Neural cell (in vitro differentiated cells): ENCODE measurements around the gene FAM174C. TPM values are rescaled to one million over a fixed set of nuclear protein-coding genes. Genes with fewer than 3 reads are reported as not detected.

Experiments used
- H2AFZ ChIP-seq: fragments of 200-600, 300-800 bp; sonication (generic), shearing (Covaris generic); 2 replicates; pipeline ENCODE4 v1.6.0; 2014; ENCODE audit warnings: low read depth, mild to moderate bottlenecking, antibody characterized with exemption, low read length, moderate library complexity
- H3F3A ChIP-seq: fragments of 200-600 bp; shearing (Covaris generic); 2 replicates; pipeline ENCODE4 v1.6.1; 2016; ENCODE audit warnings: mild to moderate bottlenecking, moderate library complexity, mixed read lengths, antibody characterized with exemption, low read length; ENCODE audit not compliant: insufficient read depth, poor library complexity, severe bottlenecking
- H3K27ac ChIP-seq: fragments of 200-600, 300-800 bp; sonication (generic), shearing (Covaris generic); 2 replicates; pipeline ENCODE4 v1.5.1; 2014; ENCODE audit warnings: mild to moderate bottlenecking, low read length, moderate library complexity
- H3K27me3 ChIP-seq: fragments of 300-800, 200-600 bp; sonication (generic), shearing (Covaris generic); 2 replicates; pipeline ENCODE4 v1.6.0; 2014; ENCODE audit warnings: mild to moderate bottlenecking, low read depth, low read length, moderate library complexity; ENCODE audit not compliant: insufficient read depth
- H3K36me3 ChIP-seq: fragments of 300-800, 200-600 bp; sonication (generic), shearing (Covaris generic); 2 replicates; pipeline ENCODE4 v1.5.1; 2014; ENCODE audit warnings: mild to moderate bottlenecking, antibody characterized with exemption, low read length, moderate library complexity; ENCODE audit not compliant: insufficient read depth
- H3K4me2 ChIP-seq: fragments of 300-800, 200-600 bp; sonication (generic), shearing (Covaris generic); 2 replicates; pipeline ENCODE4 v1.6.0; 2014; ENCODE audit warnings: mild to moderate bottlenecking, low read length
- H3K4me3 ChIP-seq: fragments of 300-800, 200-600 bp; sonication (generic), shearing (Covaris generic); 2 replicates; pipeline ENCODE4 v1.5.1; 2014; ENCODE audit warnings: mild to moderate bottlenecking, low read length, moderate library complexity
- H3K79me2 ChIP-seq: fragments of 200-600 bp; shearing (Covaris generic); replicated peaks from 2 replicates; pipeline ENCODE4 v1.6.0; 2014; ENCODE audit warnings: mild to moderate bottlenecking, low read length, moderate library complexity; ENCODE audit not compliant: insufficient read depth
- H3K9ac ChIP-seq: fragments of 300-800, 200-600 bp; sonication (generic), shearing (Covaris generic); 2 replicates; pipeline ENCODE4 v1.6.1; 2016; ENCODE audit warnings: mild to moderate bottlenecking, low read length, mixed read lengths
- H3K9me2 ChIP-seq: fragments of 200-600 bp; shearing (Covaris generic); 2 replicates; pipeline ENCODE4 v1.6.1; 2016; ENCODE audit warnings: mild to moderate bottlenecking, low read length, mixed read lengths; ENCODE audit not compliant: insufficient read depth
- H3K9me3 ChIP-seq: fragments of 200-600, 300-800 bp; sonication (generic), shearing (Covaris generic); 2 replicates; pipeline ENCODE4 v1.6.1; 2016; ENCODE audit warnings: mild to moderate bottlenecking, mixed run types, low read length, moderate library complexity, mixed read lengths
- H4K20me1 ChIP-seq: fragments of 200-600 bp; shearing (Covaris generic); 2 replicates; pipeline ENCODE4 v1.6.1; 2016; ENCODE audit warnings: mild to moderate bottlenecking, mixed run types; ENCODE audit not compliant: insufficient read depth
- CTCF ChIP-seq: fragments of 450-650 bp; IDR thresholded peaks from 2 replicates; pipeline ENCODE4 v1.5.1; 2014; ENCODE audit warnings: antibody characterized with exemption, mild to moderate bottlenecking, moderate library complexity; ENCODE audit not compliant: poor library complexity, severe bottlenecking
- EP300 ChIP-seq: fragments of 450-650 bp; conservative IDR thresholded peaks from 2 replicates; pipeline ENCODE4 v1.6.1; 2014; ENCODE audit warnings: antibody characterized with exemption, mild to moderate bottlenecking, moderate library complexity; ENCODE audit not compliant: poor library complexity, severe bottlenecking
- EZH2 ChIP-seq: fragments of 200-600, 300-800 bp; shearing (Covaris generic), sonication (generic); IDR thresholded peaks from 2 replicates; pipeline ENCODE4 v1.6.1; 2014; ENCODE audit warnings: antibody characterized with exemption, low read length, borderline replicate concordance, mild to moderate bottlenecking; ENCODE audit not compliant: insufficient read depth, poor library complexity, severe bottlenecking
- MXI1 ChIP-seq: fragments of 450-650 bp; conservative IDR thresholded peaks from 2 replicates; pipeline ENCODE4 v1.6.1; 2014; ENCODE audit warnings: antibody characterized with exemption, mild to moderate bottlenecking; ENCODE audit not compliant: poor library complexity, severe bottlenecking
- POLR2AphosphoS5 ChIP-seq: IDR thresholded peaks from 2 replicates; pipeline ENCODE4 v1.6.1; 2012
- RAD21 ChIP-seq: fragments of 450-650 bp; conservative IDR thresholded peaks from 2 replicates; pipeline ENCODE4 v1.6.1; 2014; ENCODE audit warnings: antibody characterized with exemption, mild to moderate bottlenecking, moderate library complexity
- SMC3 ChIP-seq: fragments of 450-650 bp; conservative IDR thresholded peaks from 2 replicates; pipeline ENCODE4 v1.6.1; 2014; ENCODE audit warnings: antibody characterized with exemption, mild to moderate bottlenecking, moderate library complexity; ENCODE audit not compliant: poor library complexity
- TAF1 ChIP-seq: IDR thresholded peaks from 2 replicates; pipeline ENCODE4 v1.6.1; 2012; ENCODE audit warnings: low read depth
- polyA plus RNA-seq: library from polyadenylated mRNA; depleted of rRNA; stranded (reverse); fragments of >200 nt; gene quantifications from 2 replicates; pipeline ENCODE4 v1.2.3, GENCODE V29; 2014
- TF ChIP-seq, protein P1 (sequence below): IDR thresholded peaks from 2 replicates; pipeline ENCODE4 v1.6.1; 2012; ENCODE audit warnings: borderline replicate concordance

Gene FAM174C
- polyA plus RNA-seq, 1 donor from 2014 or later: 28.4 TPM

DNA sequence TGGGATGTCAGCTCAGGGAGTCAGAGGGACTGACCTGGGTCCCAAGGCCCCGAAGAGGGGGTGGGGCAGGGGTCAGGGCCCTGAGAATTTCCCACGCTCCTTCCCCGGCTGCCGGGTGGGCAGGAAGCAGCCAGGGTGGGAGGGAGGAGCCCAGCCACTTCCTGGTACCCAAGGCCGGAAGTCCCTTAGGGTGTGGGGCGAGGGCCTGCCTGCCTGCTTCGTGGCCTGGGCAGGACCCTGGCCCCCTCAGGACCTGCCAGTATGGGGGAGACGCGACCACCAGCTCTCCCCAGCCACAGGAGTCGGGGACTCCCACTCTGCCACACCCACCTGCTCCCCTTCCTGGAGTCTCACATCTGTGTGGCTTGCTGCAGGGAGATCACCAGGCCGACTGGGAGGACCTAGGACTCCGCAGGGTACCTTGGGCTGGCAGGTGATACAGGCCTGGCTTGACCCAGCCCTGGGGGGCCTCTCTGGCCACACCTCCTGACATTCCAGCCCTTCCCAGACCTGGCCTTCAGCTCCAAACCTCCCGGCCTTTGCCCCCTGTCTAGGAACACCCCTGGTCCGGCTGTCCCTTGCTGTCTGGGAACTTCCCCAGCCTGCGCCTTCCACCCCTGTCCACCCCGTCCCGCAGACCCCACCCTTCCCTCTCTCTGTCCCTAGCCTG, 16.0 kb upstream of the FAM174C start:
- no peaks in the 10 kb centered on the region for H3K9me2 ChIP-seq
- peak overlapping the region; percentile 84 for H3K9ac ChIP-seq
- no peak overlapping the region for H3K4me3 ChIP-seq
- H3K36me3 ChIP-seq: no peaks in the 10 kb centered on the region
- H3K4me2 ChIP-seq: no peak overlapping the region
- H3K9me3 ChIP-seq: no peaks in the 10 kb centered on the region
- no peak for TF ChIP-seq MXI1
- no peak for TF ChIP-seq EP300
- TF ChIP-seq EZH2: no peak
- TF ChIP-seq POLR2AphosphoS5: peak; percentile 38
- TF ChIP-seq, protein P1, sequence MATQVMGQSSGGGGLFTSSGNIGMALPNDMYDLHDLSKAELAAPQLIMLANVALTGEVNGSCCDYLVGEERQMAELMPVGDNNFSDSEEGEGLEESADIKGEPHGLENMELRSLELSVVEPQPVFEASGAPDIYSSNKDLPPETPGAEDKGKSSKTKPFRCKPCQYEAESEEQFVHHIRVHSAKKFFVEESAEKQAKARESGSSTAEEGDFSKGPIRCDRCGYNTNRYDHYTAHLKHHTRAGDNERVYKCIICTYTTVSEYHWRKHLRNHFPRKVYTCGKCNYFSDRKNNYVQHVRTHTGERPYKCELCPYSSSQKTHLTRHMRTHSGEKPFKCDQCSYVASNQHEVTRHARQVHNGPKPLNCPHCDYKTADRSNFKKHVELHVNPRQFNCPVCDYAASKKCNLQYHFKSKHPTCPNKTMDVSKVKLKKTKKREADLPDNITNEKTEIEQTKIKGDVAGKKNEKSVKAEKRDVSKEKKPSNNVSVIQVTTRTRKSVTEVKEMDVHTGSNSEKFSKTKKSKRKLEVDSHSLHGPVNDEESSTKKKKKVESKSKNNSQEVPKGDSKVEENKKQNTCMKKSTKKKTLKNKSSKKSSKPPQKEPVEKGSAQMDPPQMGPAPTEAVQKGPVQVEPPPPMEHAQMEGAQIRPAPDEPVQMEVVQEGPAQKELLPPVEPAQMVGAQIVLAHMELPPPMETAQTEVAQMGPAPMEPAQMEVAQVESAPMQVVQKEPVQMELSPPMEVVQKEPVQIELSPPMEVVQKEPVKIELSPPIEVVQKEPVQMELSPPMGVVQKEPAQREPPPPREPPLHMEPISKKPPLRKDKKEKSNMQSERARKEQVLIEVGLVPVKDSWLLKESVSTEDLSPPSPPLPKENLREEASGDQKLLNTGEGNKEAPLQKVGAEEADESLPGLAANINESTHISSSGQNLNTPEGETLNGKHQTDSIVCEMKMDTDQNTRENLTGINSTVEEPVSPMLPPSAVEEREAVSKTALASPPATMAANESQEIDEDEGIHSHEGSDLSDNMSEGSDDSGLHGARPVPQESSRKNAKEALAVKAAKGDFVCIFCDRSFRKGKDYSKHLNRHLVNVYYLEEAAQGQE: no peak
- no peak overlapping the region for H2AFZ ChIP-seq
- H3K79me2 ChIP-seq: peaks cover 47% of the 10 kb centered on the region
- H4K20me1 ChIP-seq: no peaks in the 10 kb centered on the region
- H3K27me3 ChIP-seq: no peaks in the 10 kb centered on the region
- H3K27ac ChIP-seq: peak overlapping the region; percentile 95
- no peaks in the 10 kb centered on the region for H3F3A ChIP-seq

- H2AFZ ChIP-seq: no peak overlapping the region
- peaks cover 40% of the 10 kb centered on the region for H3K79me2 ChIP-seq
- H3K27me3 ChIP-seq: no peaks in the 10 kb centered on the region
- H4K20me1 ChIP-seq: no peaks in the 10 kb centered on the region
- no peaks in the 10 kb centered on the region for H3K9me2 ChIP-seq
- H3K4me2 ChIP-seq: peak overlapping the region; percentile 62
- H3F3A ChIP-seq: no peaks in the 10 kb centered on the region
- peak overlapping the region; percentile 83 for H3K4me3 ChIP-seq
- no peaks in the 10 kb centered on the region for H3K36me3 ChIP-seq
- TF ChIP-seq POLR2AphosphoS5: peak; percentile 22
- no peak for TF ChIP-seq RAD21
- H3K27ac ChIP-seq: peak overlapping the region; percentile 95
- H3K9ac ChIP-seq: peak overlapping the region; percentile 84
- no peaks in the 10 kb centered on the region for H3K9me3 ChIP-seq
Measured at GRCh38 chr19:1259876-1260748, 15.2 kb upstream of the FAM174C start.

GRCh38 chr19:1260749-1261537, 14.4 kb upstream of the FAM174C start:
- H3K9ac ChIP-seq: peak overlapping the region; percentile 95
- H3K27me3 ChIP-seq: no peaks in the 10 kb centered on the region
- peaks cover 35% of the 10 kb centered on the region for H3K79me2 ChIP-seq
- peak overlapping the region; percentile 98 for H3K27ac ChIP-seq
- H3F3A ChIP-seq: no peaks in the 10 kb centered on the region
- H3K9me2 ChIP-seq: no peaks in the 10 kb centered on the region
- H3K4me3 ChIP-seq: peak overlapping the region; percentile 83
- TF ChIP-seq TAF1 (peak; percentile 34), SMC3 (peak; percentile 36), EP300 (peak; percentile 54), EZH2 (no peak), MXI1 (peak; percentile 89), RAD21 (no peak), POLR2AphosphoS5 (peak; percentile 86), CTCF (no peak)
- TF ChIP-seq, protein P1: peak; percentile 28
- H3K4me2 ChIP-seq: peak overlapping the region; percentile 94
- H3K9me3 ChIP-seq: no peaks in the 10 kb centered on the region
- H4K20me1 ChIP-seq: no peaks in the 10 kb centered on the region
- H3K36me3 ChIP-seq: no peaks in the 10 kb centered on the region
- peak overlapping the region; percentile 49 for H2AFZ ChIP-seq
